A172 (cell line): Measurements from ENCODE around the gene FAM83C. TPM values are rescaled to one million over a fixed set of nuclear protein-coding genes. Genes with fewer than 3 reads are reported as not detected.
"Not testable (repeated sequence)": the region's sequence is repeated elsewhere in the genome, so short reads cannot be mapped to it uniquely, and the experiment has no call there.

Source experiments
- DNase-seq: peaks from one replicate; pipeline ENCODE4 v3.0.0-alpha.2; 2015; ENCODE audit warnings: low spot score
- total RNA-seq: library from RNA; depleted of rRNA; stranded (reverse); fragments of >200 nt; shearing (Covaris generic); gene quantifications from 2 replicates; pipeline ENCODE4 v1.2.3, GENCODE V29; 2014

FAM83C gene
- total RNA-seq, 1 experiment from 2014 or later: not detected

GRCh38 chr20:35318502-35319157 lies 26.4 kb upstream of the FAM83C start:
- DNase-seq: peak; percentile 99

- no peak for DNase-seq
Measured at GRCh38 chr20:35317416-35318210, 25.4 kb upstream of the FAM83C start.

- no peak for DNase-seq
Measured at GRCh38 chr20:35316086-35316485, 23.9 kb upstream of the FAM83C start.

GRCh38 chr20:35315632-35316020 lies 23.4 kb upstream of the FAM83C start:
- not testable (repeated sequence) for DNase-seq

GRCh38 chr20:35314816-35315631 lies 22.8 kb upstream of the FAM83C start:
- DNase-seq: no peak

GRCh38 chr20:35312318-35312717 lies 20.1 kb upstream of the FAM83C start:
- DNase-seq: peak; percentile 100

GRCh38 chr20:35311822-35312221 lies 19.6 kb upstream of the FAM83C start:
- DNase-seq: peak; percentile 57

GRCh38 chr20:35311409-35311808 lies 19.2 kb upstream of the FAM83C start:
- peak; percentile 96 for DNase-seq

GRCh38 chr20:35307666-35308653 lies 15.7 kb upstream of the FAM83C start:
- DNase-seq: peak; percentile 97

GRCh38 chr20:35306931-35307517 lies 14.8 kb upstream of the FAM83C start:
- peak; percentile 83 for DNase-seq

GRCh38 chr20:35305682-35306556 lies 13.7 kb upstream of the FAM83C start:
- DNase-seq: peak; percentile 100

GRCh38 chr20:35304956-35305355 lies 12.7 kb upstream of the FAM83C start:
- no peak for DNase-seq

- DNase-seq: peak; percentile 96
Measured at GRCh38 chr20:35303735-35304491, 11.7 kb upstream of the FAM83C start.

GRCh38 chr20:35303382-35303734 lies 11.1 kb upstream of the FAM83C start:
- DNase-seq: no peak

GRCh38 chr20:35302421-35303335 lies 10.5 kb upstream of the FAM83C start:
- DNase-seq: peak; percentile 69

- no peak for DNase-seq
Measured at GRCh38 chr20:35301426-35301825, 9.2 kb upstream of the FAM83C start.

GRCh38 chr20:35300469-35301262 lies 8.4 kb upstream of the FAM83C start:
- no peak for DNase-seq
